Fibroblast of lung (primary cell): ENCODE measurements around the gene DIP2A. TPM values are rescaled to one million over a fixed set of nuclear protein-coding genes. Genes with fewer than 3 reads are reported as not detected.
"Not testable (repeated sequence)": the region's sequence is repeated elsewhere in the genome, so short reads cannot be mapped to it uniquely, and the experiment has no call there.

Experiments used
- DNase-seq, 2 donors: peaks; one replicate each; pipeline versions ENCODE4 v3.0.0 to v3.0.0-alpha.2; 2010; ENCODE audit warnings: low read depth in 2 of 2
- H2AFZ ChIP-seq: 2 replicates; pipeline ENCODE4 v1.5.1; 2012; ENCODE audit warnings: low read length, control low read depth, inconsistent platforms
- H3K27ac ChIP-seq: 2 replicates; pipeline ENCODE4 v1.5.1; 2011; ENCODE audit warnings: low read length, control low read depth; ENCODE audit not compliant: insufficient read depth
- H3K27me3 ChIP-seq: 2 replicates; pipeline ENCODE4 v1.5.1; 2011; ENCODE audit warnings: mild to moderate bottlenecking, low read length; ENCODE audit not compliant: control insufficient read depth, insufficient read depth
- H3K36me3 ChIP-seq: 2 replicates; pipeline ENCODE4 v1.5.1; 2011; ENCODE audit warnings: low read length; ENCODE audit not compliant: control insufficient read depth, insufficient read depth
- H3K4me1 ChIP-seq: 2 replicates; pipeline ENCODE4 v1.5.1; 2011; ENCODE audit warnings: low read length; ENCODE audit not compliant: control insufficient read depth, insufficient read depth; ENCODE audit errors: extremely low read depth
- H3K4me2 ChIP-seq: 2 replicates; pipeline ENCODE4 v1.5.1; 2011; ENCODE audit warnings: low read length, control low read depth; ENCODE audit not compliant: insufficient read depth; ENCODE audit errors: extremely low read depth
- H3K4me3 ChIP-seq, 4 experiments: fragments of 200-600 bp in 1 of 4; sonication (generic) in 1 of 4; replicated peaks in 1 of 4; 2 replicates each; pipeline ENCODE4 v1.5.1; 2011 to 2016; ENCODE audit warnings: low read length in 4 of 4, low read depth in 3 of 4, mild to moderate bottlenecking in 3 of 4, control low read depth in 2 of 4, inconsistent platforms in 1 of 4, mixed read lengths in 1 of 4; ENCODE audit not compliant: insufficient read depth in 1 of 4; ENCODE audit errors: control extremely low read depth in 1 of 4
- H3K79me2 ChIP-seq: 2 replicates; pipeline ENCODE4 v1.5.1; 2012; ENCODE audit warnings: mild to moderate bottlenecking, low read length, inconsistent platforms; ENCODE audit not compliant: control insufficient read depth, insufficient read depth
- H3K9ac ChIP-seq: 2 replicates; pipeline ENCODE4 v1.5.1; 2011; ENCODE audit warnings: mild to moderate bottlenecking, low read length, control low read depth; ENCODE audit not compliant: insufficient read depth
- H3K9me3 ChIP-seq: 2 replicates; pipeline ENCODE4 v1.5.1; 2012; ENCODE audit warnings: low read depth, low read length; ENCODE audit not compliant: control insufficient read depth, insufficient read depth
- H4K20me1 ChIP-seq: 2 replicates; pipeline ENCODE4 v1.5.1; 2011; ENCODE audit warnings: low read length; ENCODE audit not compliant: control insufficient read depth, insufficient read depth; ENCODE audit errors: extremely low read depth
- EZH2 ChIP-seq: IDR thresholded peaks from 2 replicates; pipeline ENCODE4 v1.5.1; 2012; ENCODE audit warnings: low read length, control low read depth, mild to moderate bottlenecking; ENCODE audit errors: missing control alignments
- polyA plus RNA-seq, 2 donors: library from polyadenylated mRNA; depleted of rRNA in 1 of 2; stranded (reverse) in 1 of 2; unstranded in 1 of 2; fragments of >200 nt; gene quantifications; 2 replicates each; pipeline ENCODE4 v1.2.1, GENCODE V29; 2011 to 2012; ENCODE audit warnings: missing spikeins in 1 of 2
- total RNA-seq: library from RNA; depleted of rRNA; stranded (reverse); fragments of >200 nt; gene quantifications from 2 replicates; pipeline ENCODE4 v1.2.1, GENCODE V29; 2014
- TF ChIP-seq, protein P1 (sequence below), 2 donors: IDR thresholded peaks in 1 of 2; conservative IDR thresholded peaks in 1 of 2; 1 replicate in 1 of 2; 2 replicates in 1 of 2; pipeline ENCODE4 v1.5.1; 2011 to 2012; ENCODE audit warnings: low read length in 2 of 2, control low read depth in 1 of 2, inconsistent platforms in 1 of 2, low read depth in 1 of 2, mild to moderate bottlenecking in 1 of 2

DIP2A gene
- total and polyA plus RNA-seq, 2 donors (not counting 1 experiment from before 2014, with no cell fraction given) = 16.3 to 21.1 TPM

DNA sequence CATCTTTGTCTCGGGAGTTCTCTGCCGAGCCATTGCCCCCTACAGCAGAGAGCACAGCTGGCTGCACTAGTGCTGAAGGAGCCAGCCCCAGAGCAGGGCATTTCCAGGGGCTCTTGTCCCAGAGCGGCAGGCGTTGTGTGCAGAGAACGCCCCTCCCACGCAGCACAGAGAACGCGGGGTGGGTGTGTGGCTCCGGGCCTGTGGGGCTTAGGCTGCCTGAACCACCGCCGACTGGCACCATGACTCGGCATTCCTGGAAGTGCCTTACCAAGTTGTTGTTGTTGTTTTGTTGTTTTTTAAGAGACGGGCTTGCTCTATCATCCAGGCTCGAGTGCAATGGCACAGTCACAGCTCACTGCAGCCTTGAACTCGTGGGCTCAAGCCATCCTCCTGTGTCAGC is 15.8 kb upstream of the DIP2A start:
- TF ChIP-seq EZH2 = no peak
- TF ChIP-seq, protein P1, sequence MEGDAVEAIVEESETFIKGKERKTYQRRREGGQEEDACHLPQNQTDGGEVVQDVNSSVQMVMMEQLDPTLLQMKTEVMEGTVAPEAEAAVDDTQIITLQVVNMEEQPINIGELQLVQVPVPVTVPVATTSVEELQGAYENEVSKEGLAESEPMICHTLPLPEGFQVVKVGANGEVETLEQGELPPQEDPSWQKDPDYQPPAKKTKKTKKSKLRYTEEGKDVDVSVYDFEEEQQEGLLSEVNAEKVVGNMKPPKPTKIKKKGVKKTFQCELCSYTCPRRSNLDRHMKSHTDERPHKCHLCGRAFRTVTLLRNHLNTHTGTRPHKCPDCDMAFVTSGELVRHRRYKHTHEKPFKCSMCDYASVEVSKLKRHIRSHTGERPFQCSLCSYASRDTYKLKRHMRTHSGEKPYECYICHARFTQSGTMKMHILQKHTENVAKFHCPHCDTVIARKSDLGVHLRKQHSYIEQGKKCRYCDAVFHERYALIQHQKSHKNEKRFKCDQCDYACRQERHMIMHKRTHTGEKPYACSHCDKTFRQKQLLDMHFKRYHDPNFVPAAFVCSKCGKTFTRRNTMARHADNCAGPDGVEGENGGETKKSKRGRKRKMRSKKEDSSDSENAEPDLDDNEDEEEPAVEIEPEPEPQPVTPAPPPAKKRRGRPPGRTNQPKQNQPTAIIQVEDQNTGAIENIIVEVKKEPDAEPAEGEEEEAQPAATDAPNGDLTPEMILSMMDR (conservative IDR thresholded peaks at IDR 0.05 in 1 of 2, IDR thresholded peaks at IDR 0.05 in 1 of 2; ENCODE audit: low read depth in 1 of 2, low read length in 2 of 2) = no peak
- Histone ChIP-seq H3K27ac (no peak overlapping the region), H3K4me2 (no peak overlapping the region), H3K79me2 (no peaks in the 10 kb centered on the region), H3K36me3 (peaks cover 37% of the 10 kb centered on the region), H3K9me3 (no peaks in the 10 kb centered on the region), H3K27me3 (no peaks in the 10 kb centered on the region), H4K20me1 (no peaks in the 10 kb centered on the region), H3K4me3 (no peak overlapping the region), H3K4me1 (no peaks in the 10 kb centered on the region), H3K9ac (no peak overlapping the region), H2AFZ (no peak overlapping the region)
- DNase-seq = no peak

DNA sequence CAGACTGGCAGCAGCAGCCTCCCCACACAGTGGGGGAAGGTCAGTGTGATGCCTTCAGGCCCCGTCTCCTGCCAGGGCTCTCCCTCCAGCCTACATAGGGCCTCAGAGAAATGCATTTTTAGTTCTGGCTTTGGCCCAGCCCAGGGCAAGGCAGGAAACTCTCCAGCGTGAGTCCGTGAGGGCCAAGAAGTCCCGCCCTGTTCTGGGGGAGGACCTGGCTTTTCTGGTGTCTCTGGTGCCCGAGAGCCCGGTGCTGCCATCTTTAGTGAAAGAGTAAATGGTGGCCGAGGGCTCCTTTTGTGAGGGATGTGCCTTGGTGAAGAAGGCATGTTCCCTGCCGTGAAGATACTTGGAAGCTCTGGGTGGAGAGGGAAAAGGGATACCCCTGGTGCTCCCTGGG is 14.8 kb upstream of the DIP2A start:
- Histone ChIP-seq H2AFZ (no peak overlapping the region), H3K9me3 (no peaks in the 10 kb centered on the region), H3K4me1 (no peaks in the 10 kb centered on the region), H3K27ac (no peak overlapping the region), H3K4me3 (no peak overlapping the region), H3K27me3 (no peaks in the 10 kb centered on the region), H4K20me1 (no peaks in the 10 kb centered on the region), H3K4me2 (no peak overlapping the region), H3K79me2 (no peaks in the 10 kb centered on the region), H3K36me3 (peaks cover 34% of the 10 kb centered on the region), H3K9ac (no peak overlapping the region)
- TF ChIP-seq, protein P1 (conservative IDR thresholded peaks at IDR 0.05 in 1 of 2, IDR thresholded peaks at IDR 0.05 in 1 of 2; ENCODE audit: low read depth in 1 of 2, low read length in 2 of 2) = no peak
- DNase-seq = no peak

DNA sequence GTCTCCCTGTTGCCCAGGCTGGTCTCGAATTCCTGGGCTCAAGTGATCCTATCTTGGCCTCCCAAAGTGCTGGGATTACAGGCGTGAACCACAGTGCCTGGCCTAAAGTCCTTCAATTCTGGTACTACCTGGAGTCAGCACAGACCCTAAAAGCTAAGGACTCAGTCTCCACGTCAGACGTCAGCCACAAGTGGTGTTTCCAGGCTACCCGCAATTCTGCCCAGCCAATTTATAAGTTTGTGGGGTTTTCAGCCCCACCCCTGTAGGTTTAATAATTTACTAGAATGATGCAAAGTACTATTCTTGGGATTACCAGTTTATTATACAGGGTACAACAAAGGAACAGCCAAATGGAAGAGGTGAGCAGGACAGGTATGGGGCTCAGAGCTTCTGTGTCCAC is 10.6 kb upstream of the DIP2A start:
- no peaks in the 10 kb centered on the region for H3K9me3 ChIP-seq
- H3K9ac ChIP-seq = no peak overlapping the region
- H3K27ac ChIP-seq = no peak overlapping the region
- H3K36me3 ChIP-seq = peaks cover 4% of the 10 kb centered on the region
- H3K4me1 ChIP-seq = no peaks in the 10 kb centered on the region
- TF ChIP-seq, protein P1 (conservative IDR thresholded peaks at IDR 0.05 in 1 of 2, IDR thresholded peaks at IDR 0.05 in 1 of 2; ENCODE audit: low read depth in 1 of 2, low read length in 2 of 2) = no peak
- TF ChIP-seq EZH2 = no peak
- H4K20me1 ChIP-seq = no peaks in the 10 kb centered on the region
- no peak overlapping the region for H2AFZ ChIP-seq
- H3K4me3 ChIP-seq = no peak overlapping the region
- H3K79me2 ChIP-seq = no peaks in the 10 kb centered on the region
- no peak for DNase-seq
- H3K27me3 ChIP-seq = no peaks in the 10 kb centered on the region
- no peak overlapping the region for H3K4me2 ChIP-seq

DNA sequence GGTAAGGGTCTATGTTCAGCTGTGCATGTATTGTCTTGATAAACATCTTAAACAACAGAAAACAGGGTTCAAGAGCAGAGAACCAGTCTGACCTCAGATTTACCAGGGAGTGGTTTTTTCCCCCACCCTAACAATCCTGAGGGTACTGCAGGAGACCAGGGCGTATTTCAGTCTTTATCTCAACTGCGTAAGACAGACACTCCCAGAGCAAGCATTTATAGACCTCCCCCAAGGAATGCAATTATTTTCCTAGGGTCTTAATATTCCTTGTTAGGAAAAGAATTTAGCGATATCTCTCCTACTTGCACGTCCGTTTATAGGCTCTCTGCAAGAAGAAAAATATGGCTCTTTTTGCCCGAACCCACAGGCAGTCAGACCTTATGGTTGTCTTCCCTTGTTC is 9.8 kb upstream of the DIP2A start:
- H4K20me1 ChIP-seq, H3K36me3 ChIP-seq, H3K9ac ChIP-seq, H2AFZ ChIP-seq, H3K9me3 ChIP-seq, H3K4me3 ChIP-seq, H3K27ac ChIP-seq, H3K27me3 ChIP-seq, H3K4me2 ChIP-seq, H3K4me1 ChIP-seq, DNase-seq, H3K79me2 ChIP-seq: not testable (repeated sequence)
